K562 (cell line): Measurements from ENCODE around the gene SLC4A2. TPM values are rescaled to one million over a fixed set of nuclear protein-coding genes. Genes with fewer than 3 reads are reported as not detected.
A peak's percentile ranks its signal among the peaks of the same experiment; 100 is the strongest.

ENCODE experiments used
- EHMT2 ChIP-seq: fragments of 450-650 bp; IDR thresholded peaks from 2 replicates; pipeline ENCODE4 v1.6.1; 2018; ENCODE audit warnings: antibody characterized with exemption
- PBX2 ChIP-seq, 2 experiments: IDR thresholded peaks in 1 of 2; conservative IDR thresholded peaks in 1 of 2; 2 replicates each; pipeline ENCODE4 v1.6.1; 2016; ENCODE audit warnings: low read depth in 2 of 2, mild to moderate bottlenecking in 1 of 2, missing compliant biosample characterization in 1 of 2, missing genetic modification characterization in 1 of 2, moderate library complexity in 1 of 2
- U2AF1 ChIP-seq: fragments of 200-400 bp; formaldehyde crosslinking; optimal IDR thresholded peaks from 2 replicates; pipeline ENCODE3; 2017; ENCODE audit warnings: mild to moderate bottlenecking, low read depth, low read length, moderate library complexity
- ZNF224 ChIP-seq: sonication (generic); formaldehyde crosslinking; IDR thresholded peaks from 2 replicates; pipeline ENCODE4 v1.8.0; 2022; ENCODE audit warnings: mild to moderate bottlenecking, missing genetic modification reagents
- ZNF239 ChIP-seq: fragments of 250-450 bp; sonication (Bioruptor Pico); IDR thresholded peaks from 2 replicates; pipeline ENCODE4 v1.4.0; 2020; ENCODE audit warnings: mild to moderate bottlenecking
- ZNF274 ChIP-seq: IDR thresholded peaks from 2 replicates; pipeline ENCODE4 v1.6.1; 2011; ENCODE audit warnings: low read depth, mild to moderate bottlenecking, low read length, moderate library complexity, borderline replicate concordance
- ZNF407 ChIP-seq: fragments of 450-650 bp; IDR thresholded peaks from 2 replicates; pipeline ENCODE4 v1.6.1; 2016; ENCODE audit warnings: low read depth
- polyA plus RNA-seq, 8 experiments: library from polyadenylated mRNA; depleted of rRNA in 4 of 8; stranded (reverse) in 5 of 8; unstranded in 3 of 8; fragments of >200 nt; fragmentation: Nextera tagmentation in 2 of 8; fragmentation: Illumina TruSeq in 1 of 8; extraction: Ambion mirVana in 2 of 8; extraction: Trizol in 1 of 8; gene quantifications; 2 replicates each; pipeline versions ENCODE4 v1.2.1 to v1.2.3, GENCODE V29; 2011 to 2014; ENCODE audit warnings: inconsistent platforms in 1 of 8, missing spikeins in 1 of 8
- total RNA-seq, 7 experiments: library from RNA; depleted of rRNA in 6 of 7; stranded (reverse); fragments of >200 nt in 6 of 7; fragmentation: Illumina TruSeq in 2 of 7; extraction: Trizol in 2 of 7; gene quantifications; 2 replicates each; pipeline versions ENCODE4 v1.2.1 to v1.2.3, GENCODE V29; 2011 to 2021; ENCODE audit warnings: low replicate concordance in 1 of 7
- TF ChIP-seq, protein P1 (sequence below): fragments of 200-800 bp; sonication (Bioruptor generic); IDR thresholded peaks from 2 replicates; pipeline ENCODE4 v1.6.1; 2016; ENCODE audit warnings: missing genetic modification characterization, missing compliant biosample characterization

Gene SLC4A2
- total and polyA plus RNA-seq, 9 of the 15 experiments (the other 6 are each of a cell fraction or from before 2014, with no cell fraction given): 11.4 to 375 (median 130) TPM

DNA sequence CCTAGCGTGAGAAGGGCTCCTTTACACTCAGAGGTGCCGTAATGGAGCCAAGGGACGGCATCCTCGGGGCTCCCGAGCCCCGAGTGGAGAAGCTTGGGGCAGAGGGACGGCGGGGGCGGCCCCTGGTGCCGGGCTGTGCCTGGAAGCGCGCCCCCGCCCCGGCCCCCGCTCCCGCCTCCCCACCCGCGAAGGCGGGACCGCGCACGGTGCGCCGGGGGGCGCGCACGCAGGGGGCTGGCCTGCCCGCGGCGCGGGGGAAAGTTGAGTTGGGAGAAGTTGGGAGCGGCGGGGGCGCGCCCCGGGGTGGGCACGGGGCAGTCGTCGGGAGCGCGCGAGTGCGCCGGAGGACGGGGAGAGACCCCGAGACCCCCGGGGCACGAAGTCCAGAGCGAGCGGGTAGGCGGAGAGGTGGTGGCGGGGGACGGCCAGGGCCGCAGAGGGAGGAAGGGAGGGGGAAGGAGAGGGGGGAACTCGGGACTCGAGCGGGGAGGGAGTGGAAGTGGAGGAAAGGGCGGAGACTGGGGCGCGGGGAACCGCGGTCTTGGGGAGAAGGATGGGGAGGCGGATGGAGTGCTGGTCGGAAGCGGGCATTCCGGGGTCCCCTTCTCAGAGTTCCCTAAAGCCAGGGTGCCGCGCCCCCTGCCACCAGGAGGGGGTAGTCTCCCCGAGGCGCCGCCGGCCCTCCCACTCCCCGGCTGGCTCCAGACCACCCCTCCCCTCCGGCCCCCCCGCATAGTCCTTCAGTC, at the start of gene SLC4A2 (continued):
- TF ChIP-seq, protein P1, sequence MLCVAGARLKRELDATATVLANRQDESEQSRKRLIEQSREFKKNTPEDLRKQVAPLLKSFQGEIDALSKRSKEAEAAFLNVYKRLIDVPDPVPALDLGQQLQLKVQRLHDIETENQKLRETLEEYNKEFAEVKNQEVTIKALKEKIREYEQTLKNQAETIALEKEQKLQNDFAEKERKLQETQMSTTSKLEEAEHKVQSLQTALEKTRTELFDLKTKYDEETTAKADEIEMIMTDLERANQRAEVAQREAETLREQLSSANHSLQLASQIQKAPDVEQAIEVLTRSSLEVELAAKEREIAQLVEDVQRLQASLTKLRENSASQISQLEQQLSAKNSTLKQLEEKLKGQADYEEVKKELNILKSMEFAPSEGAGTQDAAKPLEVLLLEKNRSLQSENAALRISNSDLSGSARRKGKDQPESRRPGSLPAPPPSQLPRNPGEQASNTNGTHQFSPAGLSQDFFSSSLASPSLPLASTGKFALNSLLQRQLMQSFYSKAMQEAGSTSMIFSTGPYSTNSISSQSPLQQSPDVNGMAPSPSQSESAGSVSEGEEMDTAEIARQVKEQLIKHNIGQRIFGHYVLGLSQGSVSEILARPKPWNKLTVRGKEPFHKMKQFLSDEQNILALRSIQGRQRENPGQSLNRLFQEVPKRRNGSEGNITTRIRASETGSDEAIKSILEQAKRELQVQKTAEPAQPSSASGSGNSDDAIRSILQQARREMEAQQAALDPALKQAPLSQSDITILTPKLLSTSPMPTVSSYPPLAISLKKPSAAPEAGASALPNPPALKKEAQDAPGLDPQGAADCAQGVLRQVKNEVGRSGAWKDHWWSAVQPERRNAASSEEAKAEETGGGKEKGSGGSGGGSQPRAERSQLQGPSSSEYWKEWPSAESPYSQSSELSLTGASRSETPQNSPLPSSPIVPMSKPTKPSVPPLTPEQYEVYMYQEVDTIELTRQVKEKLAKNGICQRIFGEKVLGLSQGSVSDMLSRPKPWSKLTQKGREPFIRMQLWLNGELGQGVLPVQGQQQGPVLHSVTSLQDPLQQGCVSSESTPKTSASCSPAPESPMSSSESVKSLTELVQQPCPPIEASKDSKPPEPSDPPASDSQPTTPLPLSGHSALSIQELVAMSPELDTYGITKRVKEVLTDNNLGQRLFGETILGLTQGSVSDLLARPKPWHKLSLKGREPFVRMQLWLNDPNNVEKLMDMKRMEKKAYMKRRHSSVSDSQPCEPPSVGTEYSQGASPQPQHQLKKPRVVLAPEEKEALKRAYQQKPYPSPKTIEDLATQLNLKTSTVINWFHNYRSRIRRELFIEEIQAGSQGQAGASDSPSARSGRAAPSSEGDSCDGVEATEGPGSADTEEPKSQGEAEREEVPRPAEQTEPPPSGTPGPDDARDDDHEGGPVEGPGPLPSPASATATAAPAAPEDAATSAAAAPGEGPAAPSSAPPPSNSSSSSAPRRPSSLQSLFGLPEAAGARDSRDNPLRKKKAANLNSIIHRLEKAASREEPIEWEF: 0 out of 2 replicates have a peak, but pooled peaks have one; percentile 68
- TF ChIP-seq ZNF407 (no peak), PBX2 (CRISPR knock-in tag; IDR thresholded peaks at IDR 0.05; ENCODE audit: low read depth) (no peak), PBX2 (tag; conservative IDR thresholded peaks at IDR 0.05; ENCODE audit: low read depth) (no peak), ZNF224 (CRISPR knock-in tag) (no peak), ZNF239 (no peak), ZNF274 (no peak), U2AF1 (no peak), EHMT2 (no peak)
